RWPE1 (cell line): Measurements from ENCODE around the gene MAP4K3.

ENCODE experiments used
- CTCF ChIA-PET: fragments of 350-600 bp; sonication (Branson Sonifier 250); formaldehyde crosslinking; extraction: SDS; loops from one replicate; lab custom pipeline; 2021; lab: Yijun Ruan, JAX
- POLR2A ChIA-PET: fragments of 400-600 bp; formaldehyde crosslinking; extraction: SDS; loops from one replicate; lab custom pipeline; 2020; ENCODE audit warnings: antibody characterized with exemption; ENCODE audit not compliant: low non-redundant PET; lab: Yijun Ruan, JAX
- DNase-seq: peaks from one replicate; pipeline ENCODE4 v3.0.0; 2012; ENCODE audit warnings: low spot score
- H3K27ac ChIP-seq: fragments of 450-650 bp; 2 replicates; pipeline ENCODE4 v1.5.1; 2017
- CTCF ChIP-seq: fragments of 450-650 bp; conservative IDR thresholded peaks from 2 replicates; pipeline ENCODE4 v1.5.1; 2017; ENCODE audit warnings: low read depth, mild to moderate bottlenecking

Gene MAP4K3

GRCh38 chr2:39424951-39425350 is 12.1 kb downstream of the MAP4K3 start:
- no peak for DNase-seq
- no peak overlapping the region for H3K27ac ChIP-seq
- ChIA-PET POLR2A (no interaction called here), CTCF (no interaction called here)
- no peak for TF ChIP-seq CTCF

DNA sequence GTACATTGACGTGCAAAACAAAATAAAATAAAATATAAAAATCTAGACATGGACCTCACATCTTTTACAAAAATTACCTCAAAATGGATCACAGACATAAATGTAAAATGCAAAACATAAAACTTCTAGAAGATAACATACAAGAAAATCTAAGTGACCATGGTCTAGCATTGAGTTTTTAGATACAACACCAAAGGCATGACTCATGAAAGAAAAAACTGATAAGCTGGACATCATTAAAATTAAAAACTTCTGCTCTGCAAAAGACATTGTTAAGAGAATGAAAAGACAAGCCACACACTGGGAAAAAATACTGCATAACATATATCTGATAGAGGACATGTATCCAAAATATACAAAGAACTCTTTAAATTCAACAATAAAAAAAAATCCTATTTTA is 14.4 kb downstream of the MAP4K3 start:
- POLR2A ChIA-PET, result no interaction called here
- TF ChIP-seq CTCF, result no peak
- no peak for DNase-seq
- CTCF ChIA-PET, result interaction anchor here (0.6 kb wide), 1 partner anchor 19 kb away, joined by 3 read pairs; no protein-coding TSS in a partner anchor
- no peak overlapping the region for H3K27ac ChIP-seq

- H3K27ac ChIP-seq, result no peak overlapping the region
- DNase-seq, result no peak
- ChIA-PET POLR2A (no interaction called here), CTCF (no interaction called here)
- TF ChIP-seq CTCF, result no peak
These were observed 15.7 kb downstream of the MAP4K3 start for GRCh38 chr2:39421354-39421753.

- no peak for DNase-seq
- ChIA-PET POLR2A (no interaction called here), CTCF (interaction anchor here (0.6 kb wide), 1 partner anchor 36 kb away, joined by 3 read pairs; no protein-coding TSS in a partner anchor)
- no peak for TF ChIP-seq CTCF
- no peak overlapping the region for H3K27ac ChIP-seq
These were observed 17.5 kb downstream of the MAP4K3 start for GRCh38 chr2:39419282-39420223.

- no peak for TF ChIP-seq CTCF
- H3K27ac ChIP-seq, result no peak overlapping the region
- no peak for DNase-seq
- POLR2A ChIA-PET, result no interaction called here
- CTCF ChIA-PET, result interaction anchor here (0.7 kb wide), 1 partner anchor 363 kb away, joined by 5 read pairs; no protein-coding TSS in a partner anchor
These were observed 18.6 kb downstream of the MAP4K3 start for GRCh38 chr2:39418491-39418890.

DNA sequence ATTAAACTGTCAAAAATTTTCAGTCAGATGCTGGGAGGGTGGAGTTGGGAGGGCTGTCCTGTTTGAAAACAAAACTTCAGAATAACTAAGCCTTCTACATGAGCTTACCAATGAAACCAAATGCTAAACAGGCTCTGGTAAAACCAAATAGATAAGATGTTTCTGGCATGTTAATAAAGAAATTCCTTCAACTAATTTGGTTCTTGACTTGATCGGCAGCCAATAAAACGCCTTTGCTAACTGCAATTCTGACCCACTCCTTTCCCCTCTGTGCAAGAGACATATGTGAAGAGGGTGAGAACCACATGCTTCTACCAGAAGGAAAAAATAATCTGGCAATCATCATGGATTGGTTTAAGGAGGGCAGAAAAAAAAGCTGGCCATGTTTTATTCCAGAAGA is 20.9 kb downstream of the MAP4K3 start:
- CTCF ChIA-PET, result interaction anchor here (1.0 kb wide), 1 partner anchor 18 kb away, joined by 3 read pairs; no protein-coding TSS in a partner anchor

More for the DNA sequence above, 20.9 kb downstream of the MAP4K3 start:
- POLR2A ChIA-PET, result no interaction called here
- H3K27ac ChIP-seq, result no peak overlapping the region
- no peak for DNase-seq
- no peak for TF ChIP-seq CTCF
